HEK293T (cell line): Measurements from ENCODE around the gene CBS.
"Not testable (repeated sequence)": the region's sequence is repeated elsewhere in the genome, so short reads cannot be mapped to it uniquely, and the experiment has no call there.

ENCODE experiments used
- ARNT ChIP-seq: fragments of 450-650 bp; IDR thresholded peaks from 2 replicates; pipeline ENCODE4 v1.6.1; 2017; ENCODE audit warnings: mild to moderate bottlenecking
- BHLHE40 ChIP-seq: fragments of 450-650 bp; IDR thresholded peaks from 2 replicates; pipeline ENCODE4 v1.6.1; 2016; ENCODE audit warnings: mild to moderate bottlenecking, moderate library complexity, borderline replicate concordance
- CTBP1 ChIP-seq: fragments of 450-650 bp; IDR thresholded peaks from 2 replicates; pipeline ENCODE4 v1.6.1; 2016; ENCODE audit warnings: borderline replicate concordance
- FOXA1 ChIP-seq: fragments of 450-650 bp; IDR thresholded peaks from 2 replicates; pipeline ENCODE4 v1.6.1; 2016; ENCODE audit warnings: mild to moderate bottlenecking
- FOXK2 ChIP-seq: fragments of 450-650 bp; IDR thresholded peaks from 2 replicates; pipeline ENCODE4 v1.6.1; 2016; ENCODE audit warnings: mild to moderate bottlenecking
- HDGF ChIP-seq: fragments of 450-650 bp; IDR thresholded peaks from 2 replicates; pipeline ENCODE4 v1.6.1; 2017; ENCODE audit warnings: antibody characterized with exemption, borderline replicate concordance
- SP1 ChIP-seq: fragments of 450-650 bp; IDR thresholded peaks from 2 replicates; pipeline ENCODE4 v1.6.1; 2017

GRCh38 chr21:43072742-43073141, 2.9 kb downstream of the CBS start:
- TF ChIP-seq SP1, BHLHE40, ARNT, FOXA1, FOXK2, CTBP1, HDGF: not testable (repeated sequence)
